Activated naive CD4-positive, alpha-beta T cell treated with anti-CD3 and anti-CD28 coated beads, Interleukin-2, amount 50 U/mL, for 24 hours (primary cell): ENCODE results near the gene NECTIN1.

Experiments used
- H3K27ac Mint-ChIP-seq: one replicate; pipeline ENCODE4 v1.8.0; 2021; ENCODE audit warnings: mild to moderate bottlenecking, mixed read lengths
- H3K27me3 Mint-ChIP-seq: one replicate; pipeline ENCODE4 v1.8.0; 2021; ENCODE audit warnings: mixed read lengths
- H3K36me3 Mint-ChIP-seq: one replicate; pipeline ENCODE4 v1.8.0; 2021; ENCODE audit warnings: mixed read lengths
- H3K4me1 Mint-ChIP-seq: one replicate; pipeline ENCODE4 v1.8.0; 2021; ENCODE audit warnings: mixed read lengths
- H3K4me3 Mint-ChIP-seq: one replicate; pipeline ENCODE4 v1.8.0; 2021; ENCODE audit warnings: mild to moderate bottlenecking, mixed read lengths
- H3K9me3 Mint-ChIP-seq: one replicate; pipeline ENCODE4 v1.8.0; 2021; ENCODE audit warnings: mixed read lengths

Gene NECTIN1

GRCh38 chr11:119643212-119643875 lies 85.7 kb downstream of the NECTIN1 start:
- Mint-ChIP-seq H3K36me3 (no peaks in the 10 kb centered on the region), H3K9me3 (no peaks in the 10 kb centered on the region), H3K4me3 (no peak overlapping the region), H3K27ac (no peak overlapping the region), H3K4me1 (no peaks in the 10 kb centered on the region), H3K27me3 (peaks cover 1% of the 10 kb centered on the region)

- H3K9me3 Mint-ChIP-seq = no peaks in the 10 kb centered on the region
- H3K4me1 Mint-ChIP-seq = no peaks in the 10 kb centered on the region
- peaks cover 1% of the 10 kb centered on the region for H3K27me3 Mint-ChIP-seq
- no peaks in the 10 kb centered on the region for H3K36me3 Mint-ChIP-seq
- no peak overlapping the region for H3K27ac Mint-ChIP-seq
- H3K4me3 Mint-ChIP-seq = no peak overlapping the region
Observed at GRCh38 chr11:119641983-119642745, 86.8 kb downstream of the NECTIN1 start.

- H3K4me1 Mint-ChIP-seq = no peaks in the 10 kb centered on the region
- no peak overlapping the region for H3K27ac Mint-ChIP-seq
- peaks cover 1% of the 10 kb centered on the region for H3K27me3 Mint-ChIP-seq
- no peaks in the 10 kb centered on the region for H3K36me3 Mint-ChIP-seq
- no peaks in the 10 kb centered on the region for H3K9me3 Mint-ChIP-seq
- H3K4me3 Mint-ChIP-seq = no peak overlapping the region
Observed at GRCh38 chr11:119640541-119640940, 88.5 kb downstream of the NECTIN1 start.

- Mint-ChIP-seq H3K27ac (no peak overlapping the region), H3K36me3 (no peaks in the 10 kb centered on the region), H3K9me3 (no peaks in the 10 kb centered on the region), H3K27me3 (peaks cover 1% of the 10 kb centered on the region), H3K4me1 (no peaks in the 10 kb centered on the region), H3K4me3 (no peak overlapping the region)
Observed at GRCh38 chr11:119639642-119640205, 89.3 kb downstream of the NECTIN1 start.

GRCh38 chr11:119638851-119639250 lies 90.1 kb downstream of the NECTIN1 start:
- H3K27ac Mint-ChIP-seq = no peak overlapping the region
- H3K9me3 Mint-ChIP-seq = no peaks in the 10 kb centered on the region
- peaks cover 1% of the 10 kb centered on the region for H3K27me3 Mint-ChIP-seq
- H3K36me3 Mint-ChIP-seq = no peaks in the 10 kb centered on the region
- H3K4me3 Mint-ChIP-seq = no peak overlapping the region
- H3K4me1 Mint-ChIP-seq = no peaks in the 10 kb centered on the region

GRCh38 chr11:119637481-119637880 lies 91.5 kb downstream of the NECTIN1 start:
- H3K36me3 Mint-ChIP-seq = no peaks in the 10 kb centered on the region
- no peak overlapping the region for H3K4me3 Mint-ChIP-seq
- H3K9me3 Mint-ChIP-seq = no peaks in the 10 kb centered on the region
- H3K27ac Mint-ChIP-seq = no peak overlapping the region
- peaks cover 1% of the 10 kb centered on the region for H3K27me3 Mint-ChIP-seq
- no peaks in the 10 kb centered on the region for H3K4me1 Mint-ChIP-seq

- Mint-ChIP-seq H3K4me3 (no peak overlapping the region), H3K9me3 (no peaks in the 10 kb centered on the region), H3K27ac (no peak overlapping the region), H3K36me3 (no peaks in the 10 kb centered on the region), H3K4me1 (no peaks in the 10 kb centered on the region), H3K27me3 (no peaks in the 10 kb centered on the region)
Observed at GRCh38 chr11:119635776-119636175, 93.2 kb downstream of the NECTIN1 start.

- no peak overlapping the region for H3K27ac Mint-ChIP-seq
- no peaks in the 10 kb centered on the region for H3K36me3 Mint-ChIP-seq
- no peaks in the 10 kb centered on the region for H3K9me3 Mint-ChIP-seq
- H3K27me3 Mint-ChIP-seq = no peaks in the 10 kb centered on the region
- no peaks in the 10 kb centered on the region for H3K4me1 Mint-ChIP-seq
- H3K4me3 Mint-ChIP-seq = no peak overlapping the region
Observed at GRCh38 chr11:119635041-119635740, 93.8 kb downstream of the NECTIN1 start.

- Mint-ChIP-seq H3K4me3 (no peak overlapping the region), H3K36me3 (no peaks in the 10 kb centered on the region), H3K9me3 (no peaks in the 10 kb centered on the region), H3K4me1 (no peaks in the 10 kb centered on the region), H3K27ac (no peak overlapping the region), H3K27me3 (no peaks in the 10 kb centered on the region)
Observed at GRCh38 chr11:119634301-119634700, 94.7 kb downstream of the NECTIN1 start.

GRCh38 chr11:119629834-119630624 lies 99.0 kb downstream of the NECTIN1 start:
- Mint-ChIP-seq H3K9me3 (no peaks in the 10 kb centered on the region), H3K36me3 (no peaks in the 10 kb centered on the region), H3K4me3 (no peak overlapping the region), H3K27me3 (no peaks in the 10 kb centered on the region), H3K27ac (no peak overlapping the region), H3K4me1 (no peaks in the 10 kb centered on the region)

GRCh38 chr11:119629085-119629484 lies 99.9 kb downstream of the NECTIN1 start:
- Mint-ChIP-seq H3K36me3 (no peaks in the 10 kb centered on the region), H3K27ac (no peak overlapping the region), H3K4me3 (no peak overlapping the region), H3K27me3 (no peaks in the 10 kb centered on the region), H3K9me3 (no peaks in the 10 kb centered on the region), H3K4me1 (no peaks in the 10 kb centered on the region)

- Mint-ChIP-seq H3K4me3 (no peak overlapping the region), H3K27ac (no peak overlapping the region), H3K36me3 (no peaks in the 10 kb centered on the region), H3K9me3 (no peaks in the 10 kb centered on the region), H3K27me3 (no peaks in the 10 kb centered on the region), H3K4me1 (no peaks in the 10 kb centered on the region)
Observed at GRCh38 chr11:119627286-119627685, 101.7 kb downstream of the NECTIN1 start.

- Mint-ChIP-seq H3K27ac (no peak overlapping the region), H3K4me1 (no peaks in the 10 kb centered on the region), H3K9me3 (no peaks in the 10 kb centered on the region), H3K27me3 (no peaks in the 10 kb centered on the region), H3K4me3 (no peak overlapping the region), H3K36me3 (no peaks in the 10 kb centered on the region)
Observed at GRCh38 chr11:119626871-119627270, 102.1 kb downstream of the NECTIN1 start.

- no peak overlapping the region for H3K4me3 Mint-ChIP-seq
- H3K27ac Mint-ChIP-seq = no peak overlapping the region
- H3K36me3 Mint-ChIP-seq = no peaks in the 10 kb centered on the region
- no peaks in the 10 kb centered on the region for H3K4me1 Mint-ChIP-seq
- no peaks in the 10 kb centered on the region for H3K27me3 Mint-ChIP-seq
- H3K9me3 Mint-ChIP-seq = no peaks in the 10 kb centered on the region
Observed at GRCh38 chr11:119626197-119626841, 102.7 kb downstream of the NECTIN1 start.
